NCI-H2029 treated with DMSO at 0.1 percent for 48 hours (cell line): ENCODE measurements around the gene BRF1.
"Not testable (repeated sequence)": the region's sequence is repeated elsewhere in the genome, so short reads cannot be mapped to it uniquely, and the experiment has no call there.

Experiments
- DNase-seq: peaks from one replicate; lab custom pipeline; 2025; lab: John Stamatoyannopoulos, UW

The BRF1 gene

GRCh38 chr14:105290621-105291346 is 10.0 kb downstream of the BRF1 start:
- no peak for DNase-seq

GRCh38 chr14:105288936-105289335 is 11.9 kb downstream of the BRF1 start:
- not testable (repeated sequence) for DNase-seq

- DNase-seq = no peak
These were observed 13.3 kb downstream of the BRF1 start for GRCh38 chr14:105287249-105288102.

GRCh38 chr14:105286759-105287144 is 14.0 kb downstream of the BRF1 start:
- no peak for DNase-seq

- no peak for DNase-seq
These were observed 15.6 kb downstream of the BRF1 start for GRCh38 chr14:105285174-105285573.

- no peak for DNase-seq
These were observed 16.9 kb downstream of the BRF1 start for GRCh38 chr14:105283899-105284298.

GRCh38 chr14:105283028-105283427 is 17.8 kb downstream of the BRF1 start:
- DNase-seq = no peak

- DNase-seq = no peak
These were observed 18.6 kb downstream of the BRF1 start for GRCh38 chr14:105282098-105282725.

- DNase-seq = no peak
These were observed 19.3 kb downstream of the BRF1 start for GRCh38 chr14:105281371-105282097.

- no peak for DNase-seq
These were observed 20.3 kb downstream of the BRF1 start for GRCh38 chr14:105280525-105280924.

GRCh38 chr14:105279642-105280361 is 21.0 kb downstream of the BRF1 start:
- DNase-seq = no peak

- not testable (repeated sequence) for DNase-seq
These were observed 23.4 kb downstream of the BRF1 start for GRCh38 chr14:105277448-105277847.

GRCh38 chr14:105275267-105275946 is 25.4 kb downstream of the BRF1 start:
- DNase-seq = no peak

GRCh38 chr14:105274637-105275036 is 26.2 kb downstream of the BRF1 start:
- no peak for DNase-seq

- DNase-seq = no peak
These were observed 27.7 kb downstream of the BRF1 start for GRCh38 chr14:105273062-105273461.

GRCh38 chr14:105272623-105273022 is 28.2 kb downstream of the BRF1 start:
- no peak for DNase-seq

GRCh38 chr14:105271224-105271890 is 29.4 kb downstream of the BRF1 start:
- no peak for DNase-seq

GRCh38 chr14:105269405-105269804 is 31.4 kb downstream of the BRF1 start:
- DNase-seq = no peak

- DNase-seq = no peak
These were observed 32.0 kb downstream of the BRF1 start for GRCh38 chr14:105268736-105269354.
